VCaP (cell line): Measurements from ENCODE around the gene SLC38A3.

ENCODE experiments used
- H3K27ac ChIP-seq: fragments of 450-650 bp; 2 replicates; pipeline ENCODE4 v1.5.1; 2017
- CTCF ChIP-seq: fragments of 450-650 bp; conservative IDR thresholded peaks from 2 replicates; pipeline ENCODE4 v1.5.1; 2017; ENCODE audit warnings: mild to moderate bottlenecking, moderate library complexity

Gene SLC38A3

GRCh38 chr3:50215529-50215928, 10.5 kb downstream of the SLC38A3 start:
- no peak for TF ChIP-seq CTCF
- H3K27ac ChIP-seq: no peak overlapping the region

GRCh38 chr3:50217681-50218080, 12.6 kb downstream of the SLC38A3 start:
- no peak overlapping the region for H3K27ac ChIP-seq
- TF ChIP-seq CTCF: no peak

GRCh38 chr3:50218448-50218847, 13.4 kb downstream of the SLC38A3 start:
- H3K27ac ChIP-seq: no peak overlapping the region
- TF ChIP-seq CTCF: no peak

- no peak for TF ChIP-seq CTCF
- no peak overlapping the region for H3K27ac ChIP-seq
These were observed 14.2 kb downstream of the SLC38A3 start for GRCh38 chr3:50219285-50219684.

GRCh38 chr3:50220109-50220508, 15.0 kb downstream of the SLC38A3 start:
- no peak overlapping the region for H3K27ac ChIP-seq
- TF ChIP-seq CTCF: no peak

- no peak overlapping the region for H3K27ac ChIP-seq
- no peak for TF ChIP-seq CTCF
These were observed 16.0 kb downstream of the SLC38A3 start for GRCh38 chr3:50221051-50221410.

GRCh38 chr3:50221411-50222168, 16.5 kb downstream of the SLC38A3 start:
- no peak overlapping the region for H3K27ac ChIP-seq
- TF ChIP-seq CTCF: no peak
